Stimulated activated CD4-positive, alpha-beta T cell treated with anti-CD3 and anti-CD28 coated beads, Interleukin-2, amount 100 ng/mL, for 4 hours (primary cell): Measurements from ENCODE around the gene KCNC1.

Experiments used
- DNase-seq: peaks from one replicate; pipeline ENCODE4 v3.0.0-alpha.2; 2020; ENCODE audit warnings: low read depth

KCNC1 gene

DNA sequence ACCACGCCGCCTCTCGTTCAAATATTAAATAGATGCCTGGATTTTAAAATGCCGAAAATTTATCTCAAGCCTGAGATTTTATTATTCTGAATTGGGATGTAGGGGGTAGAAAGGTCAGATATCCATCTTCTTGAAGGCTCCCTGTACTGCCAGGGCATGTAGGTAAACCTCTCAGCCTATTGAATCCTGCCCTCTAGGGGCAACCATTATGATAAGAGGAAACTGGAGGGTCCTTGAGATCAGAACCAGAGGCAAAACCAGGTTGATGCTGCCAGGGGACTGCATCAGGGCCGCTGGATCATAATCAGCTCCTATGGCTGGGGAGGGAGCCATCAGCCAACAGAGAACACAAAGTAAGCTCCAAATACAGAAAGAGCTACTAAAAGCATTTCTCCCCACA is 92.4 kb downstream of the KCNC1 start:
- no peak for DNase-seq

DNA sequence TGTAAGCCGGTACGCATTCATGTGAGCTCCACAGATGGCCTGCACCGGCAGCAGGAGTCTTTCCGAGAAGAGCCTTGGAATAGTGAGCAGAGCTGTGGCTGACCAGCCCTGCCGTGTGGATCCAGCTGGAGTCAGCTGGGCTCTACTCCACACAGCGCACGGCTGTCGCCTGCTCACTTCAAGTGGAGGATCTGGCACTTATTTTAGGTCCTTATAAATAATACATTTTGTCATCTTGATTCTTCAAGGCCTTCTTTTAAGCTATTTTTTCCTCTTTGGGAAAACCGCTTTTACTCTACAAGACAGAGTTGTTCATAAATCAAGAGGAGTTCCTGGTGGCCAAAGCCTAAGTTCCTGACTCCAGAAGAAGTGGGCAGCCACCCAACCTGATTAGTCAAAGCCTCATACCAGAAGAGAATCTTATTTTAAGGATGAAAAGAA is 93.8 kb downstream of the KCNC1 start:
- DNase-seq = no peak

DNA sequence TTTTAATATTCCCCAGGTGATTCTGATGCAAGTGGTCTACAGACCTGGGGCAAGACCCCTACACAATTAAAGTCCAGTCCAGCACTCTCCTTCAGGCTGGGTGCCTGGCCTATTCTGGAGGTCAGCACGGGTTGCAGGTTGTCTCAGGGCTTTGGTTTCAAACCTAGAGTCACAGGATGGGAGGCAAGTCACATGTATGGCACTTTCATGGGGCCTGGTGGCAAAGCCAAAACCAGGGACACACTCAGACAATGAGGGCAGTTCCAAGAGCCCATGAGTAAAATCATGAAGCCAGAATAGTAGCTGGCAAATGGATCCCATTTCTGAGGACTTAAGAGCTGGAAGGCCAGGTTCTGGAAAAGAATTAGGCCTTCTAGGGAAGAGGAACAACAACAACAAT is 96.6 kb downstream of the KCNC1 start:
- DNase-seq = no peak

- DNase-seq = no peak
These were observed 97.3 kb downstream of the KCNC1 start for GRCh38 chr11:17831883-17832282.
